ENCODE results near the gene ADAMTS12. TPM values are rescaled to one million over a fixed set of nuclear protein-coding genes. Genes with fewer than 3 reads are reported as not detected.

ADAMTS12 gene
- total and polyA plus RNA-seq, 2 of the 8 experiments (the other 6 are each of a cell fraction or from before 2014, with no cell fraction given), result 6.4 to 12.8 TPM

DNA sequence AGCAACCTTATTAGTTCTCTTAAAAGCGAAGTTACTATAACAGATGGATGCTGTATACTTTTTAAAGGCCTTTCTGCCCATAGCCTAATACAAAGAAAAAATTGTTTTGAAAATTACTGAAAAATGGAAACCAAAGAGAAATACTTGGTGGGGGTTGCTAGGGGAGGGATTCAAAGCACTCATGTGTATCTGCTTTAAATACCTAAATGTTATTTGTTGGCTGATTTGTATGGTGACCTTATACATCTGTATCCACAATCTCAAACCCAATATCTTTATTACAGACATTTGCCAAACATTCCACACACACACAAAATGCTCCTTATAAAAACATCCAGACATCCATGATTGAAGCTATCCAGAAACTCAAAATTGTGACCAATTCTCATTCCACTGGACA lies 172.0 kb downstream of the ADAMTS12 start (continued):
- TF ChIP-seq CHD7 (IDR thresholded peaks at IDR 0.05; ENCODE audit: insufficient replicate concordance, low read length), result no peak
- TF ChIP-seq GTF2F1 (IDR thresholded peaks at IDR 0.05; ENCODE audit: borderline replicate concordance, low read depth, low read length), result no peak
- no peak for TF ChIP-seq EP300 (IDR thresholded peaks at IDR 0.05; ENCODE audit: borderline replicate concordance in 1 of 2, low read depth in 2 of 2, low read length in 2 of 2)
- TF ChIP-seq, protein P1, sequence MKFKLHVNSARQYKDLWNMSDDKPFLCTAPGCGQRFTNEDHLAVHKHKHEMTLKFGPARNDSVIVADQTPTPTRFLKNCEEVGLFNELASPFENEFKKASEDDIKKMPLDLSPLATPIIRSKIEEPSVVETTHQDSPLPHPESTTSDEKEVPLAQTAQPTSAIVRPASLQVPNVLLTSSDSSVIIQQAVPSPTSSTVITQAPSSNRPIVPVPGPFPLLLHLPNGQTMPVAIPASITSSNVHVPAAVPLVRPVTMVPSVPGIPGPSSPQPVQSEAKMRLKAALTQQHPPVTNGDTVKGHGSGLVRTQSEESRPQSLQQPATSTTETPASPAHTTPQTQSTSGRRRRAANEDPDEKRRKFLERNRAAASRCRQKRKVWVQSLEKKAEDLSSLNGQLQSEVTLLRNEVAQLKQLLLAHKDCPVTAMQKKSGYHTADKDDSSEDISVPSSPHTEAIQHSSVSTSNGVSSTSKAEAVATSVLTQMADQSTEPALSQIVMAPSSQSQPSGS (IDR thresholded peaks at IDR 0.05; ENCODE audit: low read length), result no peak
- TF ChIP-seq, protein P2, sequence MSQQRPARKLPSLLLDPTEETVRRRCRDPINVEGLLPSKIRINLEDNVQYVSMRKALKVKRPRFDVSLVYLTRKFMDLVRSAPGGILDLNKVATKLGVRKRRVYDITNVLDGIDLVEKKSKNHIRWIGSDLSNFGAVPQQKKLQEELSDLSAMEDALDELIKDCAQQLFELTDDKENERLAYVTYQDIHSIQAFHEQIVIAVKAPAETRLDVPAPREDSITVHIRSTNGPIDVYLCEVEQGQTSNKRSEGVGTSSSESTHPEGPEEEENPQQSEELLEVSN (IDR thresholded peaks at IDR 0.05), result no peak
- no peak for TF ChIP-seq TCF12 (IDR thresholded peaks at IDR 0.05; ENCODE audit: low read depth, low read length)
- no peak for TF ChIP-seq CHD2 (IDR thresholded peaks at IDR 0.05; ENCODE audit: low read length)

Data from H1 (cell line).